Measurements from ENCODE around the gene TMEM19.
A peak's percentile ranks its signal among the peaks of the same experiment; 100 is the strongest.

TMEM19 gene

GRCh38 chr12:71702590-71702989, 16.7 kb downstream of the TMEM19 start:
- no peak for DNase-seq (ENCODE audit: low read depth, low spot score)
- no peak overlapping the region for H3K4me3 ChIP-seq (ENCODE audit: low read length)

- DNase-seq (ENCODE audit: low read depth, low spot score): no peak
Measured at GRCh38 chr12:71703206-71703605, 17.3 kb downstream of the TMEM19 start.

GRCh38 chr12:71704920-71705319, 19.0 kb downstream of the TMEM19 start:
- no peak for DNase-seq (ENCODE audit: low read depth, low spot score)

More at GRCh38 chr12:71703206-71703605, 17.3 kb downstream of the TMEM19 start:
- no peak overlapping the region for H3K4me3 ChIP-seq (ENCODE audit: low read length)

GRCh38 chr12:71708658-71709057, 22.8 kb downstream of the TMEM19 start:
- DNase-seq (ENCODE audit: low read depth, low spot score): no peak
- H3K4me3 ChIP-seq (ENCODE audit: low read length): no peak overlapping the region

More at GRCh38 chr12:71704920-71705319, 19.0 kb downstream of the TMEM19 start:
- no peak overlapping the region for H3K4me3 ChIP-seq (ENCODE audit: low read length)

- DNase-seq (ENCODE audit: low read depth, low spot score): no peak
- H3K4me3 ChIP-seq (ENCODE audit: low read length): no peak overlapping the region
Measured at GRCh38 chr12:71710276-71711125, 24.6 kb downstream of the TMEM19 start.

- no peak for DNase-seq (ENCODE audit: low read depth, low spot score)
Measured at GRCh38 chr12:71718611-71719010, 32.7 kb downstream of the TMEM19 start.

GRCh38 chr12:71719647-71720370, 33.9 kb downstream of the TMEM19 start:
- DNase-seq (ENCODE audit: low read depth, low spot score): no peak
- no peak overlapping the region for H3K4me3 ChIP-seq (ENCODE audit: low read length)

More at GRCh38 chr12:71718611-71719010, 32.7 kb downstream of the TMEM19 start:
- H3K4me3 ChIP-seq (ENCODE audit: low read length): no peak overlapping the region

- no peak for DNase-seq (ENCODE audit: low read depth, low spot score)
- H3K4me3 ChIP-seq (ENCODE audit: low read length): no peak overlapping the region
Measured at GRCh38 chr12:71721783-71722505, 36.1 kb downstream of the TMEM19 start.

- no peak overlapping the region for H3K4me3 ChIP-seq (ENCODE audit: low read length)
- no peak for DNase-seq (ENCODE audit: low read depth, low spot score)
Measured at GRCh38 chr12:71725011-71725410, 39.1 kb downstream of the TMEM19 start.

GRCh38 chr12:71726548-71726947, 40.7 kb downstream of the TMEM19 start:
- H3K4me3 ChIP-seq (ENCODE audit: low read length): no peak overlapping the region
- DNase-seq (ENCODE audit: low read depth, low spot score): no peak

GRCh38 chr12:71727958-71728357, 42.1 kb downstream of the TMEM19 start:
- H3K4me3 ChIP-seq (ENCODE audit: low read length): no peak overlapping the region
- DNase-seq (ENCODE audit: low read depth, low spot score): no peak

- no peak overlapping the region for H3K4me3 ChIP-seq (ENCODE audit: low read length)
- no peak for DNase-seq (ENCODE audit: low read depth, low spot score)
Measured at GRCh38 chr12:71730936-71731335, 45.1 kb downstream of the TMEM19 start.

- DNase-seq (ENCODE audit: low read depth, low spot score): peak; percentile 37
- H3K4me3 ChIP-seq (ENCODE audit: low read length): no peak overlapping the region
Measured at GRCh38 chr12:71731439-71732356, 45.8 kb downstream of the TMEM19 start.

GRCh38 chr12:71732357-71732712, 46.5 kb downstream of the TMEM19 start:
- DNase-seq (ENCODE audit: low read depth, low spot score): no peak
- H3K4me3 ChIP-seq (ENCODE audit: low read length): no peak overlapping the region

GRCh38 chr12:71737197-71737596, 51.3 kb downstream of the TMEM19 start:
- no peak for DNase-seq (ENCODE audit: low read depth, low spot score)
- H3K4me3 ChIP-seq (ENCODE audit: low read length): no peak overlapping the region

GRCh38 chr12:71742998-71743397, 57.1 kb downstream of the TMEM19 start:
- H3K4me3 ChIP-seq (ENCODE audit: low read length): no peak overlapping the region
- DNase-seq (ENCODE audit: low read depth, low spot score): no peak

- no peak for DNase-seq (ENCODE audit: low read depth, low spot score)
- no peak overlapping the region for H3K4me3 ChIP-seq (ENCODE audit: low read length)
Measured at GRCh38 chr12:71744522-71745300, 58.8 kb downstream of the TMEM19 start.

GRCh38 chr12:71746974-71747611, 61.2 kb downstream of the TMEM19 start:
- peak; percentile 50 for DNase-seq (ENCODE audit: low read depth, low spot score)
- no peak overlapping the region for H3K4me3 ChIP-seq (ENCODE audit: low read length)

Data from Jurkat, Clone E6-1 (cell line).